NCI-H748 (cell line): ENCODE data around the gene ZNF582.
A peak's percentile ranks its signal among the peaks of the same experiment; 100 is the strongest.

Experiments used
- DNase-seq: peaks from one replicate; lab custom pipeline; 2025; ENCODE audit not compliant: unreplicated experiment; lab: John Stamatoyannopoulos, UW

The ZNF582 gene

DNA sequence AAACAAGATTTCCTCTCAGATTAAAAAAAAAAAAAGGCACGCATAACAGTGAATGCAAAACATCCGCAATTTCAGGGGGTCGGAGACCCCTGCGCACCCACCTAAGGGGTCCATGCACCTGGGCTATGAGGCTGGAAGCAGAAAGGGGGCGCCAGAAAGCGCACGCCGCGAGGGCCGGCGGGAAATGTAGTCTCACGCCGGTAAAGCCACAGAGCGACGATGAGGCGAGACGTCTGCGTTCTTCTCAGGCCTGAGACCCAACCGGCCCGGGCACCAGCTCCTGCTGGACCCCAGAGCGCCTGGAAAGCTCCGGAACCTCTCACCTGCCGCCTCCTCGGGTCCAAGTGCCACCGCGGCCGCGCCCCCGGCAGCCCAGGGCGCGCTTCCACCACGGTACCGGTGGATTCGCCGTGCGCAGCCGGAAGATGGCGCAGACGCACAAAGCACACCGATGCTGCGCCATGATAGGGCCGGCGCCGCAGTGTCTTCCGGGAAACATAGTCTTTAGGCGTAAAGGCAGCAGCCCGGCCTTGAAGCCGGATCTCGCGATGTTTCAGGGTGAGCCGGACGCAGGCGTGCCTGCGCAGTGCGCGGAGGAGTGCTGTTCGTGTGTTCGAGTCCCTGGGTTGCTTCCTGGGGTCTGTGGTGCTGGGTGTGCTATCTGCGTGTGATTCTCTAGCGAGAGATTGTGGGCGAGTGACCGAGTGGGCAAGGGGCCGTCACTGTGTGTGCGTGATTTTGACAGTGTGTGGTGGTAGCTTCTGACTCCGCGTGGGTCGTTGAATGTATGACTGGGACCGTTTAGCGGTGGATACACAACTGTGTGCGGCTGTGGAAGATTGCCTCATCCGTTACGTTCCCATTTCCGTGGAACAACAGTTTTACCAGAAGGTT is at the start of gene ZNF582:
ZNF582 (minus strand) TSS at position 416 of the 894 bp plus-strand sequence. CDS start 1,782 bp downstream, outside the sequence.
- peak; percentile 98 for DNase-seq

- no peak for DNase-seq
These were observed 48.0 kb upstream of the ZNF582 start for GRCh38 chr19:56441206-56441792.

DNA sequence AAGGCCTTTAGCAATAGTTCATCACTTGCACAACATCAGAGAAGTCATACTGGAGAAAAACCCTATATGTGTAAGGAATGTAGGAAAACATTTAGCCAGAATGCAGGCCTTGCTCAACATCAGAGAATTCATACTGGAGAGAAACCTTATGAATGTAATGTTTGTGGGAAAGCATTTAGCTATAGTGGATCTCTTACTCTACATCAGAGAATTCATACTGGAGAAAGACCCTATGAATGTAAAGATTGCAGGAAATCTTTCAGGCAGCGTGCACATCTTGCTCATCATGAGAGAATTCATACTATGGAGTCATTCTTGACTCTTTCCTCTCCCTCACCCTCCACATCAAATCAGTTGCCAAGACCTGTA is 30.6 kb upstream of the ZNF582 start:
- DNase-seq: peak; percentile 20

DNA sequence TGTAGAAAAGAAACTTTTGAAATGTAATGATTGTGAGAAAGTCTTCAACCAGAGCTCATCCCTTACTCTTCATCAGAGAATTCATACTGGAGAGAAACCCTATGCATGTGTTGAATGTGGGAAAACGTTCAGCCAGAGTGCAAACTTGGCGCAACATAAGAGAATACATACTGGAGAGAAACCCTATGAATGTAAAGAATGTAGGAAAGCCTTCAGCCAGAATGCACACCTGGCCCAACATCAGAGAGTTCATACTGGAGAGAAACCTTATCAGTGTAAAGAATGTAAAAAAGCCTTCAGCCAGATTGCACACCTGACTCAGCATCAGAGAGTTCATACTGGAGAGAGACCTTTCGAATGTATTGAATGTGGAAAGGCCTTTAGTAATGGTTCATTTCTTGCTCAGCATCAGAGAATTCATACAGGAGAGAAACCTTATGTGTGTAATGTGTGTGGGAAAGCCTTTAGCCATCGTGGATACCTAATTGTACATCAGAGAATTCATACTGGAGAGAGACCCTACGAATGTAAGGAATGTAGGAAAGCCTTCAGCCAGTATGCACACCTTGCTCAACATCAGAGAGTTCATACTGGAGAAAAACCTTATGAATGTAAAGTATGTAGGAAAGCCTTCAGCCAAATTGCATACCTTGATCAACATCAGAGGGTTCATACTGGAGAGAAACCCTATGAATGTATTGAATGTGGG is 30.1 kb upstream of the ZNF582 start:
- DNase-seq: no peak

- DNase-seq: no peak
These were observed 11.7 kb upstream of the ZNF582 start for GRCh38 chr19:56405062-56405461.

GRCh38 chr19:56404705-56405056 is 11.3 kb upstream of the ZNF582 start:
- no peak for DNase-seq

- peak; percentile 93 for DNase-seq
These were observed 10.7 kb upstream of the ZNF582 start, which contains the start of gene ZNF583 for GRCh38 chr19:56403764-56404704. ZNF583 (plus strand) TSS chr19:56404332; CDS start chr19:56407115, 2,783 bp downstream.

DNA sequence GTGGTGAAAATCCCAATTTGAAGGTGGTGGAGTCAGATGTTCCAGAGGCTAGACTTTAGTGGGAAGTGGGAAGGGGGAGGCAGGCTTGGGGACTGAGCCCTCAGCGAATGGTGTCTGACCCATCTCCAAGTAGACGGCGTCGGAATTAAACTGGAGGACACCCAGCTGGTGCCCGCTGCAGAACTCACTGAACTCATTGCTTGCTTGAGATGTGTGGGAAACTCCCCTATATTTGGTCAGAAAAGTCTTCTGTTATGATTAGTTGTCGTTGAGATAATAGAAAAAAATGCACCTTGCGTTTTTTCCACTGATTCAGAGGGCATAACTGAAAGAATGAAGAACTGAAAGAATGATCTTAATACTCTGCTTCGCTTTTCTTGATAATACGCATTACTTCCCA is 9.9 kb upstream of the ZNF582 start:
- DNase-seq: no peak

DNA sequence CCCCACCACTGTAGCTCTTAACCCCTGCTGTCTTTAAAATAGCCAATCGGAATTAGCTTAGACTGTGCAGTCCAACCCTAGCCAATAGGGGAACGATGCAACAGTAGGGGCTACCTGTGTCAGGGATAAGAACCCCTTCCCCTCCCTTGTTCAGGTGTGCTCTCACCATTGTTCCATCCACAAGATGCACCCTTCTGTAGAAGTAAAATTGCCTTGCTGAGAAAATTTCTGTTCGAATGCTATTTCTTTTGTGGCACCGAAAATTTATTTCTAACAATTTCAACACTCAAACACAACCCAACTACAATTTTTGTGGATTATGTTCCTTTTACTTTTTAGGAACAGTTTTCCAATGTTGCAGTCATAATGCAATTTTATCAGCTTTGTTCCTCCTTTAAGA is 7.2 kb upstream of the ZNF582 start:
- DNase-seq: no peak

DNA sequence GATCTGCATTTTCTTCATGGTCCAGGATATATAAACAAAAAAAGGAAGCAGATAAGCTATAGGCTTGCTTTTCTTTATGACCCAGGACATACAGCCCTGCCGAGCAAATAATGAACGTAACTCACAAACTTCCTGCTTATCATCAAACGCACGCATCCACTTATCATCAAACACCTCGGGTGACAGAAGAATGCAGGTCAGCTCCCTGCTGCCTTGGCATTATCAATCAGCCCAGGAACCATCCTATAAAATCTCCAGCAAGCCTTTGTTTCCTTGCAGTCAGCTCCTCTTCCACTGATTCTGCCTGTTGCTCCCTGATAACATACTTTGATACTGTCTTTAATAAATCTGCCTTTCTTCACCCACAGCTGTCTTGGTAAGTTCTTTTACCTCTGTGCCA is 5.5 kb upstream of the ZNF582 start:
- DNase-seq: no peak

GRCh38 chr19:56383826-56384605 is 9.3 kb downstream of the ZNF582 start:
- no peak for DNase-seq

- DNase-seq: no peak
These were observed 16.0 kb downstream of the ZNF582 start for GRCh38 chr19:56377105-56377924.

DNA sequence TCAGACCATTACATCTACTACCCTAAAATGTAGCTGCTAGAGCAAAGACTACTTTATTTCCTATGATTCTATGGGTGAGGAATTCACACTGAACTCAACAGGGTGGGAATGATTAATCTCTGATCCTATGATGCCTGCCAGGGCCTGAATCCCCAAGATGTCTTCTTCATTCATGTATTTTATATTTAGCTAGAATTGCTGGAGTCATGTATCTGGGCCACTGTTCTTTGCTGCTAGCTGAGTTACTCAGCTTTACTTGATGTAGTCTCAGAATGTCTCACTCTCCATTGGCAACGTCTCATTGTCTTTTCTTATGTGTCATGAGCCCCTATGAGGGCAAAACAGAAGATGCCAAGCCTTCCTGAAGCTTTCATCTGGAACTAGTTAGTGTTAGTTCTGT is 21.1 kb downstream of the ZNF582 start:
- DNase-seq: no peak

DNA sequence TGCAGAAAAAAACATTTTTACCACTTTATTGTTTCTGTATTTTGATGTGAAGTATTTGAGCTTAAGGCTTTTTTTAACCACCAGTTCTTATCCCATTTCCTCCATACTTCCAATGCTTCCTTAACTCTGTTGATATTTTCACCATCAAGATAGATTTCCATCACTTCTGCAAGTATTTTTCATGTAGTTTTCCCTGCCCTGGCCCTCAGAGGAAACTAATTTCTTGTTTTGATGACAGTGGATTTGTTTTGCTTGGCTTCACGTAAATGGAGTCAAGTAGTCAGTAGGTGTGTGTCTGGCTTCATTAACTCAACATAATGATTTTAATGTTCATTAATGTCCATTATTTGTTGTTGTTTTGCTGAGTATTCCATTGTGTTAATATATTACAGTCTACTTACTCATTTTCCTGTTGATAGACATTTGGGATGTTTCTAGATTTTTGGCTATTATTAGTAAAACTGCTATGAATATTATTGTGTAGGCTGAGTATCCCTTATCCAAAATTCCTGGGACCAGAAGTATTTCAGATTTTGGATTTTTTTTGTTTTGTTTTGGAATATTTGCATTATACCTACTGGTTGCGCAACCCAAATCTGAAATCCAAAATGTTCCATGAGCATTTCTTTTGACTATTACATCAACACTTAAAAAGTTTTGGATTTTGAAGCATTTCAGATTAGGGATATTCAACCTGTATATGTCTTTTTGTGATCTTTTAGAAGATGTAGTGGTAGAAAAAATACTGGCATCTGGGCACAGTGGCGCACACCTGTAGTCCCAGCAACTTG is 23.3 kb downstream of the ZNF582 start:
- DNase-seq: no peak

- peak; percentile 98 for DNase-seq
These were observed 25.3 kb downstream of the ZNF582 start for GRCh38 chr19:56367829-56368711.

GRCh38 chr19:56360841-56361240 is 32.5 kb downstream of the ZNF582 start:
- DNase-seq: no peak

GRCh38 chr19:56356944-56357343 is 36.4 kb downstream of the ZNF582 start:
- no peak for DNase-seq
